IMR-90 (cell line): ENCODE data around the gene TBC1D22B. TPM values are rescaled to one million over a fixed set of nuclear protein-coding genes. Genes with fewer than 3 reads are reported as not detected.

Experiments
- ATAC-seq: fragments of 200-7000 bp; cut with Tn5 transposase; 2 replicates; pipeline ENCODE4 v1.9.1; 2020; ENCODE audit warnings: low read depth, mild to moderate bottlenecking, moderate library complexity
- BruUV-seq: library from RNA; stranded (reverse); fragments of 400-500 nt; replicated peaks from 2 replicates; lab custom pipeline; 2021; lab: Mats Ljungman, UMichigan
- CTCF ChIA-PET: fragments of 300-600 bp; formaldehyde crosslinking; extraction: SDS; loops from one replicate; lab custom pipeline; 2021; ENCODE audit warnings: antibody characterized with exemption; lab: Yijun Ruan, JAX
- POLR2A ChIA-PET: fragments of 300-600 bp; sonication (Branson Sonifier 250); formaldehyde crosslinking; loops from one replicate; lab custom pipeline; 2022; ENCODE audit warnings: antibody characterized with exemption; ENCODE audit not compliant: unreplicated experiment; lab: Charles Lee
- DNase-seq: peaks from one replicate; pipeline ENCODE4 v3.0.0; 2013
- H2AFZ ChIP-seq: replicated peaks from 2 replicates; pipeline ENCODE3; 2013; ENCODE audit warnings: low read length, mild to moderate bottlenecking; ENCODE audit not compliant: poor library complexity
- H2AK5ac ChIP-seq: 2 replicates; pipeline ENCODE4 v1.6.1; 2013; ENCODE audit warnings: low read depth, low read length, inconsistent platforms
- H2AK9ac ChIP-seq: replicated peaks from 2 replicates; pipeline ENCODE3; 2013; ENCODE audit warnings: mild to moderate bottlenecking, low read depth, low read length, moderate library complexity; ENCODE audit not compliant: poor library complexity
- H2BK120ac ChIP-seq: 2 replicates; pipeline ENCODE4 v1.6.1; 2013; ENCODE audit warnings: low read depth, low read length, inconsistent platforms
- H2BK15ac ChIP-seq: 3 replicates; pipeline ENCODE4 v1.6.1; 2013; ENCODE audit warnings: low read depth, low read length, inconsistent platforms
- H2BK20ac ChIP-seq: 2 replicates; pipeline ENCODE4 v1.6.1; 2013; ENCODE audit warnings: low read depth, mild to moderate bottlenecking, inconsistent platforms, low read length, moderate library complexity
- H2BK5ac ChIP-seq: 2 replicates; pipeline ENCODE4 v1.6.1; 2013; ENCODE audit warnings: mild to moderate bottlenecking, low read depth, low read length, inconsistent platforms; ENCODE audit not compliant: poor library complexity, severe bottlenecking
- H3K14ac ChIP-seq: replicated peaks from 2 replicates; pipeline ENCODE4 v1.6.1; 2013; ENCODE audit warnings: low read depth, low read length, inconsistent platforms
- H3K18ac ChIP-seq: 2 replicates; pipeline ENCODE4 v1.6.1; 2013; ENCODE audit warnings: low read depth, low read length, control low read depth
- H3K23ac ChIP-seq: 2 replicates; pipeline ENCODE4 v1.6.1; 2013; ENCODE audit warnings: low read depth, low read length, inconsistent platforms
- H3K27ac ChIP-seq: 2 replicates; pipeline ENCODE4 v1.5.1; 2013; ENCODE audit warnings: mild to moderate bottlenecking, control low read depth, low read length; ENCODE audit not compliant: insufficient read depth
- H3K27me3 ChIP-seq: 2 replicates; pipeline ENCODE4 v1.6.1; 2013; ENCODE audit warnings: low read length; ENCODE audit not compliant: control insufficient read depth, insufficient read depth
- H3K36me3 ChIP-seq: 2 replicates; pipeline ENCODE4 v1.6.1; 2013; ENCODE audit warnings: low read length, mixed read lengths; ENCODE audit not compliant: control insufficient read depth, insufficient read depth
- H3K4ac ChIP-seq: 2 replicates; pipeline ENCODE4 v1.6.1; 2013; ENCODE audit warnings: low read depth, low read length, inconsistent platforms
- H3K4me1 ChIP-seq: 2 replicates; pipeline ENCODE4 v1.6.1; 2013; ENCODE audit warnings: low read length, mixed read lengths; ENCODE audit not compliant: control insufficient read depth, insufficient read depth
- H3K4me2 ChIP-seq: 2 replicates; pipeline ENCODE4 v1.6.1; 2013; ENCODE audit warnings: low read depth, mild to moderate bottlenecking, control low read depth, low read length, moderate library complexity
- H3K4me3 ChIP-seq: 2 replicates; pipeline ENCODE4 v1.5.1; 2013; ENCODE audit warnings: low read depth, mild to moderate bottlenecking, control low read depth, low read length, moderate library complexity; ENCODE audit not compliant: insufficient read depth
- H3K56ac ChIP-seq: 2 replicates; pipeline ENCODE4 v1.6.1; 2013; ENCODE audit warnings: low read length, inconsistent platforms; ENCODE audit not compliant: insufficient read depth; ENCODE audit errors: extremely low read depth
- H3K79me1 ChIP-seq, 2 experiments: 2 replicates each; pipeline ENCODE4 v1.6.1; 2013; ENCODE audit warnings: low read length in 2 of 2, inconsistent platforms in 1 of 2, low read depth in 1 of 2
- H3K9ac ChIP-seq: 2 replicates; pipeline ENCODE4 v1.6.1; 2013; ENCODE audit warnings: low read depth, low read length, control low read depth
- H3K9me1 ChIP-seq: 2 replicates; pipeline ENCODE4 v1.6.1; 2013; ENCODE audit warnings: low read length, inconsistent platforms; ENCODE audit not compliant: insufficient read depth
- H3K9me3 ChIP-seq: 2 replicates; pipeline ENCODE4 v1.6.1; 2013; ENCODE audit warnings: low read length; ENCODE audit not compliant: control insufficient read depth, insufficient read depth
- H4K20me1 ChIP-seq: 2 replicates; pipeline ENCODE4 v1.6.1; 2013; ENCODE audit warnings: low read length, inconsistent platforms; ENCODE audit not compliant: insufficient read depth
- H4K5ac ChIP-seq: 2 replicates; pipeline ENCODE4 v1.6.1; 2013; ENCODE audit warnings: mild to moderate bottlenecking, low read depth, low read length, control low read depth
- H4K8ac ChIP-seq, 2 experiments: 2 replicates each; pipeline ENCODE4 v1.6.1; 2013; ENCODE audit warnings: low read depth in 2 of 2, low read length in 2 of 2, control low read depth in 1 of 2, inconsistent platforms in 1 of 2
- H4K91ac ChIP-seq: 2 replicates; pipeline ENCODE4 v1.6.1; 2013; ENCODE audit warnings: low read depth, low read length, inconsistent platforms; ENCODE audit not compliant: insufficient read depth
- CEBPB ChIP-seq: IDR thresholded peaks from 2 replicates; pipeline ENCODE4 v1.6.1; 2012; ENCODE audit warnings: low read depth, low read length, improper control_type of control experiment
- ELK1 ChIP-seq: fragments of 150-350 bp; IDR thresholded peaks from 2 replicates; pipeline ENCODE4 v1.6.1; 2016; ENCODE audit warnings: low read depth, mild to moderate bottlenecking, low read length, moderate library complexity, borderline replicate concordance
- RAD21 ChIP-seq: IDR thresholded peaks from 2 replicates; pipeline ENCODE4 v1.6.1; 2012; ENCODE audit warnings: low read length, improper control_type of control experiment
- RFX5 ChIP-seq: IDR thresholded peaks from 2 replicates; pipeline ENCODE4 v1.8.0; 2012; ENCODE audit warnings: low read depth, mild to moderate bottlenecking, low read length, moderate library complexity
- SMC3 ChIP-seq: fragments of 150-350 bp; IDR thresholded peaks from 2 replicates; pipeline ENCODE4 v1.6.1; 2016; ENCODE audit warnings: low read depth, mild to moderate bottlenecking, antibody characterized with exemption, low read length, moderate library complexity
- WGBS, 2 experiments: methylation state at CpG; one replicate each; pipeline versions ENCODE4 v1.1.5 to v1.1.7; 2013; ENCODE audit warnings: missing lambda C conversion rate in 2 of 2; ENCODE audit not compliant: insufficient read length in 1 of 2; ENCODE audit errors: extremely low coverage in 2 of 2; 5-methylcytosine and 5-hydroxymethylcytosine counted together
- dilution Hi-C: fragments of 300-500 bp; cut with HindIII; formaldehyde crosslinking; loops from one replicate; pipeline ENCODE4 v1.14.3; 2018; ENCODE audit warnings: low sequenced_read_pairs; ENCODE audit not compliant: unreplicated experiment
- in situ Hi-C: fragments of 300-500 bp; cut with MboI; formaldehyde crosslinking; loops from 3 replicates; pipeline ENCODE4 v1.14.3; 2019; ENCODE audit warnings: low sequenced_read_pairs, inconsistent platforms, mixed read lengths
- intact Hi-C: fragments of 100-400 bp; cut with micrococcal nuclease; formaldehyde crosslinking; loops from 2 replicates; pipeline ENCODE4 v1.10.0; 2022
- polyA plus RNA-seq, 3 experiments: library from polyadenylated mRNA; depleted of rRNA; stranded (reverse); fragments of >200 nt; gene quantifications; 2 replicates each; pipeline ENCODE4 v1.2.3, GENCODE V29; 2012; ENCODE audit warnings: low replicate concordance in 1 of 3
- total RNA-seq: library from RNA; depleted of rRNA; stranded (reverse); fragments of >200 nt; gene quantifications from 2 replicates; pipeline ENCODE4 v1.2.3, GENCODE V29; 2012

Gene TBC1D22B
- total and polyA plus RNA-seq, 2 of the 4 experiments (the other 2 are of a cell fraction) = 6.6 to 7.5 TPM

- no peak overlapping the region for H2AK5ac ChIP-seq
- no peaks in the 10 kb centered on the region for H3K79me1 ChIP-seq
- no peak overlapping the region for H3K4me2 ChIP-seq
- dilution Hi-C loops (no loop called here), intact Hi-C loops (no loop called here), in situ Hi-C loops (no loop called here)
- H2BK5ac ChIP-seq = no peak overlapping the region
- H2AFZ ChIP-seq = no peak overlapping the region
- no peaks in the 10 kb centered on the region for H3K9me3 ChIP-seq
- no peak overlapping the region for H4K5ac ChIP-seq
- H3K4ac ChIP-seq = no peak overlapping the region
- no peak overlapping the region for H4K91ac ChIP-seq
- H4K20me1 ChIP-seq = 0 out of 2 replicates have a peak, but pooled peaks cover 4% of the 10 kb centered on the region
- H3K9me1 ChIP-seq = peaks cover 7% of the 10 kb centered on the region
- no peak overlapping the region for H3K9ac ChIP-seq
- ATAC-seq (no peak), DNase-seq (no peak)
- peaks cover 2% of the 10 kb centered on the region; the same call in 1 of the 2 replicates for H3K27me3 ChIP-seq
- TF ChIP-seq SMC3 = no peak
- TF ChIP-seq CEBPB = no peak
- TF ChIP-seq ELK1 = no peak
- TF ChIP-seq RFX5 = no peak
- no peak for TF ChIP-seq RAD21
- H2BK20ac ChIP-seq = no peak overlapping the region
- H3K36me3 ChIP-seq = peaks cover 1% of the 10 kb centered on the region
- no peak overlapping the region for H3K27ac ChIP-seq
- H3K4me1 ChIP-seq = peaks cover 3% of the 10 kb centered on the region
- H3K14ac ChIP-seq = no peak overlapping the region
- no peak overlapping the region for H3K56ac ChIP-seq
- H3K23ac ChIP-seq = no peak overlapping the region
- ChIA-PET POLR2A (no interaction called here), CTCF (no interaction called here)
- 100% methylated on average over 2 of the region's 5 CpGs; no CpG with 5 or more reads in 1 of the 2 experiments for WGBS, 2 experiments
- H2AK9ac ChIP-seq = no peak overlapping the region
- no peak overlapping the region for H3K18ac ChIP-seq
- no peak overlapping the region for H4K8ac ChIP-seq
- H2BK15ac ChIP-seq = no peak overlapping the region
- BruUV-seq = no TSS peak
- H2BK120ac ChIP-seq = no peak overlapping the region
- H3K4me3 ChIP-seq = no peak overlapping the region
Observed at GRCh38 chr6:37338745-37339255, 81.2 kb downstream of the TBC1D22B start.
